ENCODE results near the gene SLC44A3.

- TF ChIP-seq, protein P1, sequence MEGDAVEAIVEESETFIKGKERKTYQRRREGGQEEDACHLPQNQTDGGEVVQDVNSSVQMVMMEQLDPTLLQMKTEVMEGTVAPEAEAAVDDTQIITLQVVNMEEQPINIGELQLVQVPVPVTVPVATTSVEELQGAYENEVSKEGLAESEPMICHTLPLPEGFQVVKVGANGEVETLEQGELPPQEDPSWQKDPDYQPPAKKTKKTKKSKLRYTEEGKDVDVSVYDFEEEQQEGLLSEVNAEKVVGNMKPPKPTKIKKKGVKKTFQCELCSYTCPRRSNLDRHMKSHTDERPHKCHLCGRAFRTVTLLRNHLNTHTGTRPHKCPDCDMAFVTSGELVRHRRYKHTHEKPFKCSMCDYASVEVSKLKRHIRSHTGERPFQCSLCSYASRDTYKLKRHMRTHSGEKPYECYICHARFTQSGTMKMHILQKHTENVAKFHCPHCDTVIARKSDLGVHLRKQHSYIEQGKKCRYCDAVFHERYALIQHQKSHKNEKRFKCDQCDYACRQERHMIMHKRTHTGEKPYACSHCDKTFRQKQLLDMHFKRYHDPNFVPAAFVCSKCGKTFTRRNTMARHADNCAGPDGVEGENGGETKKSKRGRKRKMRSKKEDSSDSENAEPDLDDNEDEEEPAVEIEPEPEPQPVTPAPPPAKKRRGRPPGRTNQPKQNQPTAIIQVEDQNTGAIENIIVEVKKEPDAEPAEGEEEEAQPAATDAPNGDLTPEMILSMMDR (IDR thresholded peaks at IDR 0.05; ENCODE audit: poor library complexity, severe bottlenecking), result no peak
- TF ChIP-seq POLR2AphosphoS5 (IDR thresholded peaks at IDR 0.05), result no peak
- TF ChIP-seq RAD21 (conservative IDR thresholded peaks at IDR 0.05), result no peak
- TF ChIP-seq TAF1 (IDR thresholded peaks at IDR 0.05; ENCODE audit: low read depth), result no peak
- TF ChIP-seq EP300 (conservative IDR thresholded peaks at IDR 0.05; ENCODE audit: poor library complexity, severe bottlenecking), result no peak
- no peak for TF ChIP-seq MXI1 (conservative IDR thresholded peaks at IDR 0.05; ENCODE audit: poor library complexity, severe bottlenecking)
- no peak for TF ChIP-seq SMC3 (conservative IDR thresholded peaks at IDR 0.05; ENCODE audit: poor library complexity)
- TF ChIP-seq REST (IDR thresholded peaks at IDR 0.05; ENCODE audit: borderline replicate concordance), result no peak
These were observed 54.3 kb downstream of the SLC44A3 start for GRCh38 chr1:94874423-94874822.
